ENCODE data around the gene CD99. TPM values are rescaled to one million over a fixed set of nuclear protein-coding genes. Genes with fewer than 3 reads are reported as not detected.
"Not testable (repeated sequence)": the region's sequence is repeated elsewhere in the genome, so short reads cannot be mapped to it uniquely, and the experiment has no call there.

CD99 gene
- total RNA-seq, 1 donor from 2014 or later = 102 TPM

DNA sequence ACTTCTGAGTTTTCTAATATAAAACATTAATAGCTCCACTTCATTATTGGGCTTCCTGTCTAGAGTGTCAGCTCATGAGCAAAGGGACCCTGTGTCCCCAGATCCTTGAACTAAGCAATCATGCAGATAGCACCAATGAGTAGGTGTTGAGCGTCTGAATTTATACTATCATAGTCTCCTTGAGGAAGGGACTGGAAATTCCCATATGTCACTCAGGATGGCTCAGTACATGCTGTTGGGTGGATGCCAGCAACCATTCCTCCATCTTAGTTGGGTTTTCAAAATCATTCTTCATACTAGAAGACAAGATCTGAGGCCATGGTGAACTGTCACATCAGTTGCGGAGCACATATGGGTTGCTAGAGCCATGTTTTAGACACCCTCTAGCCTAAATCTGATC, 27.7 kb downstream of the CD99 start:
- ChIA-PET CTCF (no interaction called here), POLR2A (no interaction called here)
- Mint-ChIP-seq H3K27me3 (no peaks in the 10 kb centered on the region), H3K4me1 (peaks cover 9% of the 10 kb centered on the region), H3K27ac (no peak overlapping the region), H3K36me3 (ENCODE audit: low read depth) (peaks cover 81% of the 10 kb centered on the region), H3K9me3 (no peaks in the 10 kb centered on the region), H3K4me3 (no peak overlapping the region)
- intact Hi-C loops (cut with micrococcal nuclease) = no loop called here
- ATAC-seq (ENCODE audit: low read depth) (no peak), DNase-seq (no peak)
- no peak for TF ChIP-seq CTCF (IDR thresholded peaks at IDR 0.05)

GRCh38 chrX:2719774-2720447, 28.8 kb downstream of the CD99 start:
- no peak for TF ChIP-seq CTCF (IDR thresholded peaks at IDR 0.05)
- no peak for ATAC-seq (ENCODE audit: low read depth)

GRCh38 chrX:2723286-2723879, 32.3 kb downstream of the CD99 start:
- no peak for TF ChIP-seq CTCF (IDR thresholded peaks at IDR 0.05)
- intact Hi-C loops (cut with micrococcal nuclease) = no loop called here
- no peak overlapping the region for H3K27ac Mint-ChIP-seq
- H3K4me3 Mint-ChIP-seq = no peak overlapping the region
- no peak for DNase-seq
- ChIA-PET CTCF (no interaction called here), POLR2A (no interaction called here)
- H3K36me3 Mint-ChIP-seq (ENCODE audit: low read depth) = peaks cover 78% of the 10 kb centered on the region
- H3K27me3 Mint-ChIP-seq = no peaks in the 10 kb centered on the region
- H3K4me1 Mint-ChIP-seq = no peaks in the 10 kb centered on the region
- no peaks in the 10 kb centered on the region for H3K9me3 Mint-ChIP-seq
- ATAC-seq (ENCODE audit: low read depth) = no peak

More at GRCh38 chrX:2719774-2720447, 28.8 kb downstream of the CD99 start:
- ChIA-PET CTCF (no interaction called here), POLR2A (no interaction called here)
- H3K27ac Mint-ChIP-seq = no peak overlapping the region
- peaks cover 79% of the 10 kb centered on the region for H3K36me3 Mint-ChIP-seq (ENCODE audit: low read depth)
- H3K4me1 Mint-ChIP-seq = peaks cover 2% of the 10 kb centered on the region
- DNase-seq = no peak
- intact Hi-C loops (cut with micrococcal nuclease) = no loop called here
- no peaks in the 10 kb centered on the region for H3K9me3 Mint-ChIP-seq
- no peaks in the 10 kb centered on the region for H3K27me3 Mint-ChIP-seq
- H3K4me3 Mint-ChIP-seq = no peak overlapping the region

DNA sequence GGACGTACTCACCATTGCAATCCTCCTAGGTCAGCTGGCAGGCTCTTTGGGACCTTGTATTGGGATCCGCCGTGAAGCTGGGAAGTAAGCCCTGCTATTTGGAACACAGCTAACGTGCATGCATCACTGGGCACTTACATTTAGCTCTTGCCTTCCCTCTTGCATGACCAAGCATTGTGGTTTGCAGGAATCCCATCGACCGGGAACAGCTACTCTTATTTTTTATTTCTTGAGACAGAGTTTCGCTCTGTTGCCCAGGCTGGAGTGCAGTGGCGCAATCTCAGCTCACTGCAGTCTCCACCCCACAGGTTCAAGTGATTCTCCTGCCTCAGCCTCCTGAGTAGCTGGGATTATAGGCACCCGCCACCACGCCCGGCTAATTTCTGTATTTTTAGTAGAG, 36.2 kb downstream of the CD99 start:
- H3K27ac Mint-ChIP-seq; H3K4me1 Mint-ChIP-seq; H3K9me3 Mint-ChIP-seq; ATAC-seq (ENCODE audit: low read depth); H3K4me3 Mint-ChIP-seq; POLR2A ChIA-PET; CTCF ChIA-PET; DNase-seq; H3K27me3 Mint-ChIP-seq: not testable (repeated sequence)
- peaks cover 82% of the 10 kb centered on the region for H3K36me3 Mint-ChIP-seq (ENCODE audit: low read depth)
- intact Hi-C loops (cut with micrococcal nuclease) = loop anchor here (5.0 kb wide), 1 partner anchor 35 kb away; the partner anchor contains the start of gene CD99

- H3K27ac Mint-ChIP-seq = no peak overlapping the region
- H3K36me3 Mint-ChIP-seq (ENCODE audit: low read depth) = peaks cover 78% of the 10 kb centered on the region
- intact Hi-C loops (cut with micrococcal nuclease) = no loop called here
- no peaks in the 10 kb centered on the region for H3K27me3 Mint-ChIP-seq
- no peak for TF ChIP-seq CTCF (IDR thresholded peaks at IDR 0.05)
- ATAC-seq (ENCODE audit: low read depth) (no peak), DNase-seq (no peak)
- CTCF ChIA-PET = no interaction called here
- H3K4me1 Mint-ChIP-seq = no peaks in the 10 kb centered on the region
- no peaks in the 10 kb centered on the region for H3K9me3 Mint-ChIP-seq
- POLR2A ChIA-PET = no interaction called here
- no peak overlapping the region for H3K4me3 Mint-ChIP-seq
Observed at GRCh38 chrX:2732076-2732475, 41.0 kb downstream of the CD99 start.
